HUES48 (cell line): ENCODE measurements around the gene CYP2E1.
"Not testable (repeated sequence)": the region's sequence is repeated elsewhere in the genome, so short reads cannot be mapped to it uniquely, and the experiment has no call there.

Experiments
- H3K27ac ChIP-seq: one replicate; pipeline ENCODE4 v1.7.0; 2013; ENCODE audit warnings: low read depth, low read length, inconsistent platforms
- H3K27me3 ChIP-seq: 2 replicates; pipeline ENCODE4 v1.6.1; 2013; ENCODE audit warnings: mild to moderate bottlenecking, low read length; ENCODE audit not compliant: control insufficient read depth, insufficient read depth
- H3K36me3 ChIP-seq: 2 replicates; pipeline ENCODE4 v1.6.1; 2013; ENCODE audit warnings: low read length; ENCODE audit not compliant: control insufficient read depth, insufficient read depth
- H3K4me1 ChIP-seq: 2 replicates; pipeline ENCODE4 v1.6.1; 2013; ENCODE audit warnings: mild to moderate bottlenecking, low read length; ENCODE audit not compliant: control insufficient read depth, insufficient read depth
- H3K4me3 ChIP-seq: 2 replicates; pipeline ENCODE4 v1.5.1; 2013; ENCODE audit warnings: mild to moderate bottlenecking, low read depth, low read length
- H3K9ac ChIP-seq: 2 replicates; pipeline ENCODE4 v1.6.1; 2013; ENCODE audit warnings: mild to moderate bottlenecking, low read depth, low read length, moderate library complexity
- H3K9me3 ChIP-seq: 2 replicates; pipeline ENCODE4 v1.6.1; 2013; ENCODE audit warnings: low read length; ENCODE audit not compliant: control insufficient read depth, insufficient read depth

The CYP2E1 gene

GRCh38 chr10:133577037-133577436, 49.9 kb downstream of the CYP2E1 start:
- not testable (repeated sequence) for H3K9ac ChIP-seq, H3K27ac ChIP-seq, H3K4me1 ChIP-seq, H3K27me3 ChIP-seq, H3K4me3 ChIP-seq, H3K36me3 ChIP-seq
- peaks cover 25% of the 10 kb centered on the region for H3K9me3 ChIP-seq
